Measurements from ENCODE around the gene ZNF618.

DNA sequence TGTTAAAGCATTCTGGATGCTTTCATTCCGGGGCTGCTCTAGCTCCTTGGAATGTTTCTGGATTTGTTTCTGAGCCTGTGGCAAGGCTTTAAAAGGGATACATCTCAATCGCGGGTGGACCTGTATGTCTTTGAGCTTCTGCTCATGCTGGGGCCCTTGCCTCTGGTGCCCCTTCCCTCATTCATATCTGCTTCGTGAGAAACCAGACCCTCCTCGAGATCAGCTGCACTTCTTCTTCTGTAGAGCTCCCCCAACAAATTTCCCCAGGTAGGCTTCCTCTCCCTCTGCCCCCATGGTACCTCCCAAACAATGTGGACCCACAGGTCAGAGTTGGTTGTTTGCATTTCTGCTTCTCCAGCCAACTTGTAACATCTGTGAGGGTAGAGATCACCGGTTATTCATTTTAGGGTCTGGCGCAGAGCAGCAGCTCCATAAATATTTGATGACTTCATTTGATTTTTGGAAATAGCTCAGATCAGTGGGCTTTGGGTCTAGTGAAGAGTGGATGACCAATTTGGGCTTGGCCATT, 6.6 kb downstream of the ZNF618 start:
- TF ChIP-seq, protein P1, sequence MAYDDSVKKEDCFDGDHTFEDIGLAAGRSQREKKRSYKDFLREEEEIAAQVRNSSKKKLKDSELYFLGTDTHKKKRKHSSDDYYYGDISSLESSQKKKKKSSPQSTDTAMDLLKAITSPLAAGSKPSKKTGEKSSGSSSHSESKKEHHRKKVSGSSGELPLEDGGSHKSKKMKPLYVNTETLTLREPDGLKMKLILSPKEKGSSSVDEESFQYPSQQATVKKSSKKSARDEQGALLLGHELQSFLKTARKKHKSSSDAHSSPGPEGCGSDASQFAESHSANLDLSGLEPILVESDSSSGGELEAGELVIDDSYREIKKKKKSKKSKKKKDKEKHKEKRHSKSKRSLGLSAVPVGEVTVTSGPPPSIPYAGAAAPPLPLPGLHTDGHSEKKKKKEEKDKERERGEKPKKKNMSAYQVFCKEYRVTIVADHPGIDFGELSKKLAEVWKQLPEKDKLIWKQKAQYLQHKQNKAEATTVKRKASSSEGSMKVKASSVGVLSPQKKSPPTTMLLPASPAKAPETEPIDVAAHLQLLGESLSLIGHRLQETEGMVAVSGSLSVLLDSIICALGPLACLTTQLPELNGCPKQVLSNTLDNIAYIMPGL (CRISPR knock-in tag; IDR thresholded peaks at IDR 0.05), result no peak
- TF ChIP-seq IRF2 (CRISPR knock-in tag; IDR thresholded peaks at IDR 0.05; ENCODE audit: borderline replicate concordance, low read depth) (no peak), TEAD4 (CRISPR knock-in tag; IDR thresholded peaks at IDR 0.05) (no peak), CREM (CRISPR knock-in tag; IDR thresholded peaks at IDR 0.05) (no peak), RELA (CRISPR knock-in tag; IDR thresholded peaks at IDR 0.05; ENCODE audit: borderline replicate concordance) (no peak), NFE2L1 (CRISPR knock-in tag; IDR thresholded peaks at IDR 0.05) (no peak), MXD4 (CRISPR knock-in tag; IDR thresholded peaks at IDR 0.05; ENCODE audit: borderline replicate concordance) (no peak), ELF4 (CRISPR knock-in tag; IDR thresholded peaks at IDR 0.05; ENCODE audit: low read depth) (no peak)
- TF ChIP-seq, protein P2, sequence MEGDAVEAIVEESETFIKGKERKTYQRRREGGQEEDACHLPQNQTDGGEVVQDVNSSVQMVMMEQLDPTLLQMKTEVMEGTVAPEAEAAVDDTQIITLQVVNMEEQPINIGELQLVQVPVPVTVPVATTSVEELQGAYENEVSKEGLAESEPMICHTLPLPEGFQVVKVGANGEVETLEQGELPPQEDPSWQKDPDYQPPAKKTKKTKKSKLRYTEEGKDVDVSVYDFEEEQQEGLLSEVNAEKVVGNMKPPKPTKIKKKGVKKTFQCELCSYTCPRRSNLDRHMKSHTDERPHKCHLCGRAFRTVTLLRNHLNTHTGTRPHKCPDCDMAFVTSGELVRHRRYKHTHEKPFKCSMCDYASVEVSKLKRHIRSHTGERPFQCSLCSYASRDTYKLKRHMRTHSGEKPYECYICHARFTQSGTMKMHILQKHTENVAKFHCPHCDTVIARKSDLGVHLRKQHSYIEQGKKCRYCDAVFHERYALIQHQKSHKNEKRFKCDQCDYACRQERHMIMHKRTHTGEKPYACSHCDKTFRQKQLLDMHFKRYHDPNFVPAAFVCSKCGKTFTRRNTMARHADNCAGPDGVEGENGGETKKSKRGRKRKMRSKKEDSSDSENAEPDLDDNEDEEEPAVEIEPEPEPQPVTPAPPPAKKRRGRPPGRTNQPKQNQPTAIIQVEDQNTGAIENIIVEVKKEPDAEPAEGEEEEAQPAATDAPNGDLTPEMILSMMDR (IDR thresholded peaks at IDR 0.05), result no peak
- TF ChIP-seq, protein P3, sequence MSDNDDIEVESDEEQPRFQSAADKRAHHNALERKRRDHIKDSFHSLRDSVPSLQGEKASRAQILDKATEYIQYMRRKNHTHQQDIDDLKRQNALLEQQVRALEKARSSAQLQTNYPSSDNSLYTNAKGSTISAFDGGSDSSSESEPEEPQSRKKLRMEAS (CRISPR knock-in tag; IDR thresholded peaks at IDR 0.05), result no peak
- TF ChIP-seq, protein P4, sequence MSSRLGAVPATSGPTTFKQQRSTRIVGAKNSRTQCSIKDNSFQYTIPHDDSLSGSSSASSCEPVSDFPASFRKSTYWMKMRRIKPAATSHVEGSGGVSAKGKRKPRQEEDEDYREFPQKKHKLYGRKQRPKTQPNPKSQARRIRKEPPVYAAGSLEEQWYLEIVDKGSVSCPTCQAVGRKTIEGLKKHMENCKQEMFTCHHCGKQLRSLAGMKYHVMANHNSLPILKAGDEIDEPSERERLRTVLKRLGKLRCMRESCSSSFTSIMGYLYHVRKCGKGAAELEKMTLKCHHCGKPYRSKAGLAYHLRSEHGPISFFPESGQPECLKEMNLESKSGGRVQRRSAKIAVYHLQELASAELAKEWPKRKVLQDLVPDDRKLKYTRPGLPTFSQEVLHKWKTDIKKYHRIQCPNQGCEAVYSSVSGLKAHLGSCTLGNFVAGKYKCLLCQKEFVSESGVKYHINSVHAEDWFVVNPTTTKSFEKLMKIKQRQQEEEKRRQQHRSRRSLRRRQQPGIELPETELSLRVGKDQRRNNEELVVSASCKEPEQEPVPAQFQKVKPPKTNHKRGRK (CRISPR knock-in tag; IDR thresholded peaks at IDR 0.05; ENCODE audit: borderline replicate concordance), result no peak
